HL-60/S4 treated with phorbol 12-myristate 13-acetate at 8.2 ng/mL for 4 days and 3 days (cell line): Measurements from ENCODE around the gene KCNJ12.
"Not testable (repeated sequence)": the region's sequence is repeated elsewhere in the genome, so short reads cannot be mapped to it uniquely, and the experiment has no call there.

ENCODE experiments used
- in situ Hi-C: fragments of 300-500 bp; cut with MboI; formaldehyde crosslinking; loops from 2 replicates; pipeline ENCODE4 v1.15.0; 2022; ENCODE audit warnings: low sequenced_read_pairs

Gene KCNJ12

DNA sequence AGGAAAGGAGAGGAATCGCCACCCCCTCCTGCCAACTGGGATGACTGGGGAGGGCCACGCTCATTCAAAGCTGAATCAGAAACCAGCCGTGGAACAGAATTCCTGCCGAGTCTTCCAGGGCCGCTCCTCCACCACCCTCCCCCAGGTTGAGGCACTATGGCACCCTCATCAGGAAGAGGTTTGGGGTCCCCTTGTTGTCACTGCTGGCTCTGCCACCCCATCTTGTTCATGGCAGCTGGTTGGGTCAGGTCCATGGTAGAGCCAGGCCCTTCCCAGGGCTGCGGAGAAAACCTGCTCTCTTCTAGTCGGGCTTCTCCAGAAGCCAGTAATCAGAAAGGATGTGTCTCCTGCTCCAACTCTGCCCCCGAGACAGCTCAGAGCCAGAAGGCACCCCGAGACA is 41.8 kb downstream of the KCNJ12 start:
- in situ Hi-C loops, result no loop called here

- in situ Hi-C loops, result no loop called here
Measured at GRCh38 chr17:21418446-21419298, 42.5 kb downstream of the KCNJ12 start.

DNA sequence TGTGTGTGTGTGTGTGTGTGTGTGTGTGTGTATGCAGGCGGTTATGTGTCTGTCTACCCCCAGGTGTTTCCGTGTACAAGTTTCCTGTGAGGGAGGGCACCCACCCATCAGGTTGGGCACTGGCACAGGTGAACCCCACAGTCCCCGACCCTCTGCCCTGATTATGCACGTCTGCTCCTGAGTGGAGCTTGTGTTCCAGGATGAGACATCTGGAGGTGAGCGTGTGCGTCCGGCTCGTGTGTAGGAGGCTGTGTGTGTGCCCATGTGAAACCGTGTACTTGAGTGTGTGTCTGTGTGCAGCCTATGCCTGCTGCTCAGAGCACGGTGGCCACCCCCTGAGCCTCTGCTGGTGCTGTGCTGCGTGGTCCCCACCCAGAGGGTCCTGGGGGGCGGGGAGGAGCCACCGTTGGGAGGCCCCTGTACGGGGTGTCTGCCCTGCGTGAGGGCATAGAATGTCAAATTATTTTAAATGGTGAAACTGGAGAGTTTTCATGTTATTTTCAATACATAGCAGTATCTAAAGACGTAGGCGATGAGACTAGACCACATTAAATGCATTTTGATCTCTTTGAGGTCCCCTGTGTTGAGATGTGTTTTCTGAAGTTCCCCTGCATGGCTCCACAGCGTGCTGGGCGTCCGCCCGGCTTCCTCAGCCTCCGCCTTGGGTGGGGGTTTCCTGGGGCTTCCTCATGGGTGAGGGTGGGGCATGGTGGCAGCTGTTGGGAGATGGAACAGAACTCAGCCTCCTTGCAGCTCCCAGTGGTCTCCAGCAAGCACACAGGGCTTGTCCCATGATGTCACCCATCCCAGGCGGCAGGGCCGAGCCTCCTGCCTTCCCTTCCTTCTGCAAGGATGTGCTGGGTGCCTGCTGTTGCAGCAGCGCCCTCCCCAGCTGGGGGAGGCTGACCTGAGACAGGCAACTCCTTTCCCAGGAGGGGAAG is 43.4 kb downstream of the KCNJ12 start:
- in situ Hi-C loops, result no loop called here

GRCh38 chr17:21420503-21421090 is 44.4 kb downstream of the KCNJ12 start:
- in situ Hi-C loops, result not testable (repeated sequence)

DNA sequence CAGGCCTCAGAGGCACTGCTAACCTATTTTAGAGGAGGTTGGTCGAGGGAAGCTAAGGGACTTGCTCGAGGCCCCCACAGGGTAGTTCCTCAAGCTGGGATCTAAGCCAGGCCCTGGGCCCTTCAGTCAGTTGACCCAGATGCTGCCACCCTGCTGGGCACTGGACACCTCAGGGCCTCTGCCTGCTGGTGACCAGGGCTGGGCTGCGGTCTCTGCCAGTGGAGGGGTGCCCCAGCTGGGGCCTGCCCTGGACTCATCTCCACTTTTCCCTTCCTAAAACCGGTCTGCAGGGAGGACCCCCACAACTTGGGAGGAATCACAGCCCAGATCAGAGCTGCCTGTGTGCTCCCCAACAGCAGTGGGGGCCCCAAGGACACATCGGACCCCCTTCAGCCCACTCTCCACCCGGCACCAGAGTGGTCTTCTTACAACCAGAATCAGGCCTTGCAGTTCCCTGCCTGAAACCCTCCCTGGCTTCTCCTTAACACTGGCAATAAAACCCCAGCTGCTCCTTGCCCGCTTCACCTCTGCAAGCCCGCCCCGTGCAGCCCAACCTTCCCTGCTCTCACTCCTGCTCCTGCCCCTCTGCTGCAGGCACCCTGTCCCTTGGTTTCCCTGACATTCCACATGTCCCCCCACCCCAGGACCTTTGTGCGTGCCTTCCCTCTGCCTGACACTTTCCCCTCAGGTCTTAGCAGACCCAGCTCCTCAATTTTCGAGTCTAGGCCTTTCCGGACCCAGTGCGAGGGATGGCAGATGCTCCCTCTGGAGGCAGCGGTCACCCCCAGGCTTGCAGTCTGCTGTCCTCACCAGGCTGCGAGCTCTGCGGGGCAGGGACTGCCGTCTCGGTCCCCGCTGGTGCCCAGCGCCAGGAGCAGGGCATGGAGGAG is 45.5 kb downstream of the KCNJ12 start:
- in situ Hi-C loops, result not testable (repeated sequence)

GRCh38 chr17:21422311-21423189 is 46.4 kb downstream of the KCNJ12 start:
- in situ Hi-C loops, result not testable (repeated sequence)

DNA sequence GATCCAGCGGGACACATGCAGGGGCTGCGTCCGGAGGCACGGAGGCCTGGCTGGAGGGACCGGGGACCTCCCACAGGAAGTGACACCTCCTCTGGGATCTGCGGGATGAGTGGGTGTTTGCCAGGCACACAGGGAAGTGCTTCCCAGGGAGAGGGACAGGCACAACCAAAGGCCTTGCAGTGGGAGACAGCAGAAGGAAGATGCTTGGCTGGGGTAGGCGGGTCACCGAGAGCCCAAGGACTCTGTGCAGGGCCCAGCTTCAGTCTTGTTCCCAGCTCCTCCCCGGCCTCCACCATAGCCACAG is 47.0 kb downstream of the KCNJ12 start:
- in situ Hi-C loops, result not testable (repeated sequence)

DNA sequence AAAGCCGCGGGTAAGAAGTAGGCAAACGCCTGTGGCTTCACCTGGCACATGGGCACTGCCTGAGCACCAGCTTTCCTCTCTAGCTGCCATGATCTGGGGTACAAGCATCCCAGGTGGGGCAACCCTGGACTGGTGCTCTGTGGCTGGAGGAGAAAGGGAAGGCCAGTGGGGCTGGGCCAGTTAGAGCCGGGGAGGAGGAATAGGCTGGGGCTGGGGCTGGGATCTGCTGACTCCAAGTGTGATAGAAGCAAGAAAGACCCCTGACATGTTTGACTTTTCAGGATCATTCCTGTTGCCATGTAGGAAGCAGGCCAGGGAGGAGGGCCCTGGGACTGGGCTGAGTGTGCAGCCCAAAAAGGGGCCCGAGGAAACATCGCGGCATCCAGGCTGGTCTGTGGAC is 48.5 kb downstream of the KCNJ12 start:
- in situ Hi-C loops, result not testable (repeated sequence)

DNA sequence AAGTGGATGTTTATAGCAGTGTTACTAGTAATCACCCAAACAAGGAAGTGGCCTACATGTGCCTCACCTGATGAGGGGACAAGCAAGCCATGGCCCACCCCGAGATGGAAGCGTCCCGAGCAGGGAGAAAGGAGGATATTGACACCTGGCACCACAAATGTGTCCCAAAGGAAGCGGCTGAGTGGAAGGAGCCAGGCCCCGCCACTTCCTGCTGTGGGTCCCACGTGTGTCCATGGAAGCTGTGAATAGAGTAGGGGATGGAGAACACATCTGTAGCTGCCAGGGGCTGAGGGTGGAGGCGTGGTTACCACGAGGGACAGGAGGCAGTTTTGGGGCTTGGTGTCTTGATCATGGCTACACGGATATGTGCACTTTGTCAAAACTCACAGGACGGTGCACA is 49.2 kb downstream of the KCNJ12 start:
- in situ Hi-C loops, result no loop called here

GRCh38 chr17:21425736-21426135 is 49.6 kb downstream of the KCNJ12 start:
- in situ Hi-C loops, result no loop called here

DNA sequence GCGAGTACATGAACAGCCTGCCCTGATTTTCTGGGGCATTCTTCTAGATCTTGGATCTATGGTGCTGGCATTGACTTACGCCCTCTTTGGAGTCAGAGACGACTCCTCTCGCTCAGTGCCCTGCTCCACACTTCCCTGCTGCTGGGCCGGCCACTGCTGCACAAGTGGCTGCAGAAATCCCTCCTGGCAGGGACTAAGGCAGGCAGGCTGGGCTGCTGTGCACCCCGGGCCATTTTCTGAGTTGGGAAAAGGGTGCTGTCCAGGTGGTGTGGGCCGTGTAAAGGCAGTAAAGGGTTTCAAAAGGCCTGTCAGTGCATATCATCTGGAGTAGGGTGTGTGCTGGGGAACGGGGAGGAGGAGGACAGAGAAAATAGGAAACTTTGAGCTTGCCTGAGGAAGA is 50.1 kb downstream of the KCNJ12 start:
- in situ Hi-C loops, result not testable (repeated sequence)

DNA sequence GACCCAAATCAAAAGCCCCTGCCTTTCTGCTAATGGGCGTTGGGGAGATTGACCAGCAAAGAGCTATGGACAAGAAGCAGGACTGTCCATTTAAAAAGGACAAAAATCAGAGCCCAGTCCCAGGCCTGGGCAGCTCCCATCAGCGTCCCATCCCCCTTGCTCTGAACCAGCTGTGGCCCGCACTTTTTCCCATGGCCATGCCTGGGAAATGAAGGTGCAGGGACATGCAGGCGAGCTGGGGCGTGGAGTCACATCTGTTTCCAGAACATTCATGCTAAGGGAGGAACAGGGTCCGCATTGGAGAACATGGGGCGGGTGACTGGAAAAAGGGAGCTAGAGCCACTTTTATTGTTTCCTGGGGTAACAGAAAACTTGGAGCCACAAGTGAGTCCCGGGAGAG is 50.7 kb downstream of the KCNJ12 start:
- in situ Hi-C loops, result not testable (repeated sequence)

DNA sequence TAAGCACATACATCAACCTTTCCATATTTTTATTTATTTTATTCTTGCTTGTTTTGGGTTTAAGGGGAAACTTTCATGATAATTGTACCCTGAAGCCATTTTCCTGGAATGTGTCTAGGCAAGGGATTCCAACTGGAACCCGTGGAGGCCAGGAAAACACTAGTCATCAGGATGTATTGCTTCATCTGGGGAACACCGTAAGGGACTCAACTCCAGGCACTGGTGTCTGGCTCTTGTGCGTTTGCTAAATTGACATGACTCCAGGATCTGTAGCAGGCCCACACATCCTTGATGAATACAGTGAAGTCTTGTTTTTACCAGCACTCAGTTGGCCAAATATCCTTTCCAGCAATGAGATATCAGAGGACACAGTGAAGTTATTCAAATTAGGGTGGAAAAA is 51.6 kb downstream of the KCNJ12 start:
- in situ Hi-C loops, result not testable (repeated sequence)

DNA sequence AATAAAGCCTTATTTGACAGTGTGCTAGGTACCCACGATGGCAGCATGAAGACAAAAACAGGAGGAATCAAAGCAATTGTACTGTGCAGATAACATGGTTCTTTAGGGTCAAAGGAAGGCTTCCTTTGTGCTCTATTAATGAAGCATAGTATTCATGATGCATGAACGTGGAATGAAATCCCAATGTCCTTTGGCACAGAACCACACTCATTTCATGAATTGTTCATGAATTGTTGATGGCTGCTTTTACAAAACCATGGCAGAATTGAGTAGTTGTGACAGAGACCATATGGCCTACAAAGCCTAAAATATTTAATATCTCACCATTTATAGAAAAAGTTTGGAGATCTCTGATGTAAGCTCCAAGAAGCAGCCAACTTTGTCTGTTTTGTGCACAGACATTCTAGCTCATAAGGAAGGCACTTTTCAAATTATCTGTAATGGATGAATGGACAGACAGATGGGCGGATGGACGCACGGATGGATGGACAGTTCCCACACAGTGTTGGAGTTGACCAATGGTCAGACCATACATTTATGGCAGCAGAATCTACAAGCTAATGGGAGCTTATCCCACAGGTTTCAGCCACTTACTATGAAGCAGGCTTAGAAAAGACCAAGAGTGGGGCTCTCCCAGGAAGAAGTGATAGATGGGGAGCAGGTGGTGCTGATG is 52.7 kb downstream of the KCNJ12 start:
- in situ Hi-C loops, result not testable (repeated sequence)

DNA sequence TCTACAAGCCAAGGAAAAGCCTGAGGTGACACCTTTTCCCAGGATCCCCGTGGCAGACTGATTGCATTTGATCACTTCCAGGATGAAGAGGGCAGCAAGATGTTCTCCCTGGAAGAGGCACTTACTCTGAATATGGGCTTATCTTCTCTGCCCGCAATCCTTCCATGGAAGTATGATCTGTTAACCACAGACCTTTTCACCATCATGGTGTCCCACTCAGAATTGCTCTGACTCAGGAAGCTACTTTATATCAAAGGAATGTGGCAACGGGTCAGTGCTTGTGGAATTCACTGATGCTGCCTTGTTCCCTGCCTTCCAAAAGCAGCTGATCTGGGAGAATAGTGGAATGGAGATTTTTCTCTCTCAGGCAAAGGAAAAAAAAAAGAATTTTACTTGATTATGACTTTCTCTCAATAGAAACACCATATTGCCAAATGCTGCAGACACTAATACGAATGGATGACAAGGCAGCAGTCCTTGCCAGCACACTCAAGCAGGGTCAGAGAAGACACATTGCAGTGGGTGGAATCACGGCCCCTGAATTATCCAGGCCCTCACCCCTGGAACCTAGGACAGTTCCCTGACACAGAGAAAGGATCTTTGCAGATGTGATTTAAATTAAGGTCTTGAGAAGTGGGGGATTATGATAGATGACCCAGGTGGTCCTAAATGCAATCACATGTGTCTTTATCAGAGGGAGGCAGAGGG is 53.9 kb downstream of the KCNJ12 start:
- in situ Hi-C loops, result not testable (repeated sequence)

DNA sequence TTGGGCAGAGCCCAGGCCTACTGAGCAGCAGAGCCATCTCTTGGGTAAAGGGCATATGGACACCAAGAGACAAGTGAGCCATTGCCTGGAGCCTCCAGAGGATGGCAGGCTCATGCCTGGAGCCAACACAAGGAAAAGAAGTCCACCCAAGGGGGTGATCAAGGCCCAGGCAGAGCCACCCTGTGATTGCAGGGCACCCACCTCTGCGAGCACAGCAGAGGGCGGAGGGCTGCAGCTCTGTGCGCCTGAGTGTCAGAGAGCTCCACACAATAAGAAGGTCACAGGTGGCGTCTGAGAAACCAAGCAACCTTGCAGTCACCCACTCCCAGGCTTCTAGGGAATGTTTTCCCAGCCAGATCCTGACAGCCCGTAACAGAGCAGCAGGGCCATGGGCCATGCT is 57.8 kb downstream of the KCNJ12 start:
- in situ Hi-C loops, result not testable (repeated sequence)

- in situ Hi-C loops, result not testable (repeated sequence)
Measured at GRCh38 chr17:21434976-21435375, 58.8 kb downstream of the KCNJ12 start.

DNA sequence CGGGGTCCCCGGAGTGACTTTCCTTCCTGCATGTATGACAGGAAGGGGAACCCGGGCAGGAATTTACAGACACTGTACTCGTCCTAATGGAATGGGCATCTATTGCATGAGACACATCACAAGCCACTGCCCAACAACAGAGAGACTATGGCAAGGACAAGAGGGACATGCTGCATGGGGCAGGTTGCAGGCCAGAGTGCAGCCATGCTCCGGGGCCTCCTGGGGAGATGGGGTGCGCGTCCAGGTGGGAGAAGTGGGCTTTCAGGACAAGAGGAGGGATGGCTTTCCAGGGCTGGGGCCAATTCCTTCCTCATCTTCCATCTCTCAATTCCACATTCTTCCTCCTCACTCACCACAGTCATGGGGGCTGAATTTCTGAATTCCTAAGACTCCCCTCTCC is 60.3 kb downstream of the KCNJ12 start:
- in situ Hi-C loops, result not testable (repeated sequence)
